ENCODE measurements around the gene TCN1.
"Not testable (repeated sequence)": the region's sequence is repeated elsewhere in the genome, so short reads cannot be mapped to it uniquely, and the experiment has no call there.

The TCN1 gene

DNA sequence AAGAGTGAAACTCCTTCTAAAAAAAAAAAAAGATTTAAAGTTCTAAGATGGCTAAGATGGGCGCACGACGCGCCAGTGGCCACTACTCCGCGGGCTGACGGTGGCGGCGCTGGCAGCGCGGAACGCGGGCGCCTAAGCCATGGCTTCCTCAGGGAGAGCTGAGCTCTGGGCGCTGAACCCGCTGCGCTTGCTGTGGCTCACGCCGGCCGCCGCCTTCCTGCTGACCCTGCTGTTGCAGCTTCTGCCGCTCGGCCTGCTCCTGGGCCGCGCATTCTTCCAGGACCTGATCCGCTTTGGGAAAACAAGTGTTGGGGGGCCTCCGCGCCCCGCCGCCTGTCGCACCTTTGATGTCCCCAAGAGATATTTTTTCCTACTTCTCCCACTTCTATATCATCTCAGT, 31.8 kb upstream of the TCN1 start:
- Mint-ChIP-seq H3K9me3 (peaks cover 2% of the 10 kb centered on the region), H3K36me3 (ENCODE audit: low read depth) (no peaks in the 10 kb centered on the region), H3K27me3 (ENCODE audit: low read depth) (no peaks in the 10 kb centered on the region), H3K4me1 (no peaks in the 10 kb centered on the region), H3K4me3 (no peak overlapping the region), H3K27ac (no peak overlapping the region)
- TF ChIP-seq, protein P1, sequence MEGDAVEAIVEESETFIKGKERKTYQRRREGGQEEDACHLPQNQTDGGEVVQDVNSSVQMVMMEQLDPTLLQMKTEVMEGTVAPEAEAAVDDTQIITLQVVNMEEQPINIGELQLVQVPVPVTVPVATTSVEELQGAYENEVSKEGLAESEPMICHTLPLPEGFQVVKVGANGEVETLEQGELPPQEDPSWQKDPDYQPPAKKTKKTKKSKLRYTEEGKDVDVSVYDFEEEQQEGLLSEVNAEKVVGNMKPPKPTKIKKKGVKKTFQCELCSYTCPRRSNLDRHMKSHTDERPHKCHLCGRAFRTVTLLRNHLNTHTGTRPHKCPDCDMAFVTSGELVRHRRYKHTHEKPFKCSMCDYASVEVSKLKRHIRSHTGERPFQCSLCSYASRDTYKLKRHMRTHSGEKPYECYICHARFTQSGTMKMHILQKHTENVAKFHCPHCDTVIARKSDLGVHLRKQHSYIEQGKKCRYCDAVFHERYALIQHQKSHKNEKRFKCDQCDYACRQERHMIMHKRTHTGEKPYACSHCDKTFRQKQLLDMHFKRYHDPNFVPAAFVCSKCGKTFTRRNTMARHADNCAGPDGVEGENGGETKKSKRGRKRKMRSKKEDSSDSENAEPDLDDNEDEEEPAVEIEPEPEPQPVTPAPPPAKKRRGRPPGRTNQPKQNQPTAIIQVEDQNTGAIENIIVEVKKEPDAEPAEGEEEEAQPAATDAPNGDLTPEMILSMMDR (IDR thresholded peaks at IDR 0.05; ENCODE audit: unreplicated experiment in 3 of 3), result no peak

DNA sequence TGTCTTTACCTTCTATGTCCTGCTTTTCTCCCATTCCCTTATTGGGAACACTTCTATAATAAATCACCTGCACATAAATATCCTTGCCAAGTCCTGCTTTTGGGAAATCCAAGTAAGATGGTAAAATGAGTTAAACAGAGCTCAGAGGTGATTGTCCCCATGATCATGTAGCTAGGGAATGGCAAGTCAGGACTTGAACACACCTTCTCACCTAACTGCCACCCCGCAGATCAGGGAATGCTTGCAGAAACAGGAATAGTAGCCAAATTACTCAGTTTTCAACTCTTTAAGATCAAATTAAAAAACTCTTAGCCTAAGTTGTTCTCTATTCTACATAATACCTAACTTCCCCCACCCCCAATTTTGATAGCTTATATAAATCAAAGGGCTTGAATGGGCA, 28.3 kb upstream of the TCN1 start:
- no peak overlapping the region for H3K27ac Mint-ChIP-seq
- H3K27me3 Mint-ChIP-seq (ENCODE audit: low read depth), result no peaks in the 10 kb centered on the region
- H3K4me3 Mint-ChIP-seq, result no peak overlapping the region
- H3K4me1 Mint-ChIP-seq, result no peaks in the 10 kb centered on the region
- peaks cover 3% of the 10 kb centered on the region for H3K36me3 Mint-ChIP-seq (ENCODE audit: low read depth)
- H3K9me3 Mint-ChIP-seq, result peaks cover 14% of the 10 kb centered on the region
- TF ChIP-seq, protein P1 (IDR thresholded peaks at IDR 0.05; ENCODE audit: unreplicated experiment in 3 of 3), result no peak

DNA sequence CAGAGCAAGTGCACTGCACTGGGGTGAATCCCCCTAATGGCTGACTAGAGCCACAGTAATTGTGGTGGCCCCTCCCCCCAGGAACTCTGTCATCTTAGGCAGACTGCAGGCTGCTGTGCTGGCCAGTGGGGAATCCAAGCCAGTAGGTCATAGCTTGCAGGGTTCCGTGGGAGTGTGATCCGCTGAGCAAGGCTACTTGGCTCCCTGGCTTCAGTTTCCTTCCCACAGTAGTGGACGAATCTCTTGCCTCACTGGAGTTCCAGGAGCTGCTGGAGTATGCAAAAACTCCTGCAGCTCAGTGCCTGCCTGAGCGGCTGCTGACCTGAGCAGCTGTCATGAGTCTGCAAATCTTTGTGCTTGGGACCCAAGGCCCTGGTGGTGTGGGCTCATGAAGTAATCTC, 25.5 kb upstream of the TCN1 start:
- Mint-ChIP-seq H3K9me3 (peaks cover 34% of the 10 kb centered on the region), H3K27ac (peak overlapping the region in 1 of 3 experiments; percentile 35), H3K36me3 (ENCODE audit: low read depth) (peaks cover 11% of the 10 kb centered on the region), H3K4me1 (no peaks in the 10 kb centered on the region), H3K4me3 (no peak overlapping the region), H3K27me3 (ENCODE audit: low read depth) (no peaks in the 10 kb centered on the region)
- TF ChIP-seq, protein P1 (IDR thresholded peaks at IDR 0.05; ENCODE audit: unreplicated experiment in 3 of 3), result no peak

DNA sequence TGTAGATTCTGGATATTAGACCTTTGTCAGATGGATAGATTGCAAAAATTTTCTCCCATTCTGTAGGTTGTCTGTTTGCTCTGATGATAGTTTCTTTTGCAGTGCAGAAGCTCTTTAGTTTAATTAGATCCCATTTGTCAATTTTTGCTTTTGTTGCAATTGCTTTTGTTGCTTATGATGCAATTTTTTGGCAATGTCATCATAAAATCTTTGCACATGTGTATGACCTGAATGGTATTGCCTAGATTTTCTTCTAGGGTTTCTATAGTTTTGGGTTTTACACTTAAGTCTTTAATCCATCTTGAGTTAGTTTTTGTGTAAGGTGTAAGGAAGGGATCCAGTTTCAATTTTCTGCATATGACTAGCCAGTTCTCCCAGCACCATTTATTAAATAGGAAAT, 20.9 kb upstream of the TCN1 start:
- H3K4me3 Mint-ChIP-seq; H3K27ac Mint-ChIP-seq; H3K27me3 Mint-ChIP-seq (ENCODE audit: low read depth); H3K4me1 Mint-ChIP-seq: not testable (repeated sequence)
- H3K36me3 Mint-ChIP-seq (ENCODE audit: low read depth), result peaks cover 11% of the 10 kb centered on the region
- H3K9me3 Mint-ChIP-seq, result peaks cover 37% of the 10 kb centered on the region

DNA sequence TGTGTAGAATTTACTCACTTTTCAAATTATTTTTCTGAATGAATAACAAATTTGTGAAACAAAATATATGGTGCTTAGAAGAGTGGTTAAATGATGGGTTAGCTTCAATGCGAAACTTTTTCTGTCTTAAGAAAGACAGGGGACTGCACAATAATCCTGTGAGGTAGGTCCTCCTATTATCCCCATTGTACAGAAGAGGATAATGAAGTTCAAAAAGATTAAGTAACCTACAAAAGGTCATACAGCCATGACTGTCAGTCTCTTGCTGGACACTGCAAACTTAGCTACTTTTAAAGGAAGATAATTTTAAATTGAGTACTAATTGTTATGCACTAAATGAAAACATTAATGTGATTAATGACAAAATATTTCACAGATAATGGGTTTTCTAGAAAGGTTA, 17.3 kb upstream of the TCN1 start:
- Mint-ChIP-seq H3K36me3 (ENCODE audit: low read depth) (peaks cover 7% of the 10 kb centered on the region), H3K4me1 (no peaks in the 10 kb centered on the region), H3K27me3 (ENCODE audit: low read depth) (no peaks in the 10 kb centered on the region), H3K4me3 (no peak overlapping the region), H3K9me3 (peaks cover 16% of the 10 kb centered on the region), H3K27ac (no peak overlapping the region)
- TF ChIP-seq, protein P1 (IDR thresholded peaks at IDR 0.05; ENCODE audit: unreplicated experiment in 3 of 3), result no peak

DNA sequence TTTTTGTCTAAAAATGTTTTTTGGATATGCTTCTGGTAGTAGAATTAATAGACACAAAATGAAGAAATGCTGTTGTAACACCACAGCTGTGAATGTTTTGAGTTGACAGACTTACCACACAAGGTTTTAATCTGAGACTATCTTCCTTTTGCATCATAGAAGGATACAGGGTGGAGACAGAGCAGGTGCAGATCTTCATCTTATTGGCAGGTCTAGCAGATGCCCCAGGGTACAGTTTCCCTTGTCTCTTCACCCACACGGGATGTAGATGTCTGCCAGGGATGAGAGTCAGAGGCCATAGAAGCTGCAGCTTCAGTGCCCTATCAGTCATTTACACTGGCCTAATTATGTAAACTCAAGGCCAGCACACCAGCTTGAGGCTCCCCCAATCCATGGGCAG, 13.3 kb upstream of the TCN1 start:
- Mint-ChIP-seq H3K4me1 (no peaks in the 10 kb centered on the region), H3K27me3 (ENCODE audit: low read depth) (no peaks in the 10 kb centered on the region), H3K4me3 (no peak overlapping the region), H3K9me3 (no peaks in the 10 kb centered on the region), H3K27ac (no peak overlapping the region), H3K36me3 (ENCODE audit: low read depth) (no peaks in the 10 kb centered on the region)
- TF ChIP-seq, protein P1 (IDR thresholded peaks at IDR 0.05; ENCODE audit: unreplicated experiment in 3 of 3), result no peak
